ENCODE results near the gene CMTM4.

The CMTM4 gene

GRCh38 chr16:66576296-66576695 is 120.2 kb downstream of the CMTM4 start:
- DNase-seq (ENCODE audit: low spot score), result no peak
- TF ChIP-seq CTCF (IDR thresholded peaks at IDR 0.05; ENCODE audit: poor library complexity, severe bottlenecking), result no peak
- no peaks in the 10 kb centered on the region for H3K9me3 ChIP-seq (ENCODE audit: severe bottlenecking)
- H3K4me1 ChIP-seq (ENCODE audit: insufficient read depth, poor library complexity, severe bottlenecking), result peaks cover 12% of the 10 kb centered on the region
- H3K27me3 ChIP-seq (ENCODE audit: insufficient read depth, poor library complexity, severe bottlenecking), result no peaks in the 10 kb centered on the region
- no peaks in the 10 kb centered on the region for H3K36me3 ChIP-seq (ENCODE audit: low read depth)
- no peak overlapping the region for H3K27ac ChIP-seq (ENCODE audit: poor library complexity, severe bottlenecking)
- no peak overlapping the region for H3K4me3 ChIP-seq (ENCODE audit: severe bottlenecking)
- no peak for ATAC-seq (ENCODE audit: low read depth)

GRCh38 chr16:66575060-66575459 is 121.5 kb downstream of the CMTM4 start:
- Histone ChIP-seq H3K4me3 (ENCODE audit: severe bottlenecking) (no peak overlapping the region), H3K9me3 (ENCODE audit: severe bottlenecking) (no peaks in the 10 kb centered on the region), H3K4me1 (ENCODE audit: insufficient read depth, poor library complexity, severe bottlenecking) (peaks cover 3% of the 10 kb centered on the region), H3K27ac (ENCODE audit: poor library complexity, severe bottlenecking) (no peak overlapping the region), H3K36me3 (ENCODE audit: low read depth) (peaks cover under 1% of the 10 kb centered on the region; the same call in 1 of the 2 replicates), H3K27me3 (ENCODE audit: insufficient read depth, poor library complexity, severe bottlenecking) (no peaks in the 10 kb centered on the region)
- DNase-seq (ENCODE audit: low spot score), result no peak
- ATAC-seq (ENCODE audit: low read depth), result no peak
- TF ChIP-seq CTCF (IDR thresholded peaks at IDR 0.05; ENCODE audit: poor library complexity, severe bottlenecking), result no peak

GRCh38 chr16:66574531-66574930 is 122.0 kb downstream of the CMTM4 start:
- DNase-seq (ENCODE audit: low spot score), result no peak
- no peak for TF ChIP-seq CTCF (IDR thresholded peaks at IDR 0.05; ENCODE audit: poor library complexity, severe bottlenecking)
- H3K27me3 ChIP-seq (ENCODE audit: insufficient read depth, poor library complexity, severe bottlenecking), result no peaks in the 10 kb centered on the region
- H3K4me3 ChIP-seq (ENCODE audit: severe bottlenecking), result no peak overlapping the region
- peaks cover 3% of the 10 kb centered on the region; the same call in 1 of the 2 replicates for H3K36me3 ChIP-seq (ENCODE audit: low read depth)
- ATAC-seq (ENCODE audit: low read depth), result no peak
- no peaks in the 10 kb centered on the region for H3K9me3 ChIP-seq (ENCODE audit: severe bottlenecking)
- no peak overlapping the region for H3K27ac ChIP-seq (ENCODE audit: poor library complexity, severe bottlenecking)
- peaks cover 7% of the 10 kb centered on the region for H3K4me1 ChIP-seq (ENCODE audit: insufficient read depth, poor library complexity, severe bottlenecking)

- Histone ChIP-seq H3K27me3 (ENCODE audit: insufficient read depth, poor library complexity, severe bottlenecking) (no peaks in the 10 kb centered on the region), H3K27ac (ENCODE audit: poor library complexity, severe bottlenecking) (no peak overlapping the region), H3K9me3 (ENCODE audit: severe bottlenecking) (no peaks in the 10 kb centered on the region), H3K36me3 (ENCODE audit: low read depth) (peaks cover 3% of the 10 kb centered on the region; the same call in 1 of the 2 replicates), H3K4me3 (ENCODE audit: severe bottlenecking) (no peak overlapping the region), H3K4me1 (ENCODE audit: insufficient read depth, poor library complexity, severe bottlenecking) (peaks cover 11% of the 10 kb centered on the region)
- DNase-seq (ENCODE audit: low spot score), result no peak
- TF ChIP-seq CTCF (IDR thresholded peaks at IDR 0.05; ENCODE audit: poor library complexity, severe bottlenecking), result no peak
- ATAC-seq (ENCODE audit: low read depth), result no peak
These were observed 122.5 kb downstream of the CMTM4 start for GRCh38 chr16:66574081-66574480.

GRCh38 chr16:66572356-66572755 is 124.2 kb downstream of the CMTM4 start:
- DNase-seq (ENCODE audit: low spot score) (no peak), ATAC-seq (ENCODE audit: low read depth) (no peak)
- Histone ChIP-seq H3K4me1 (ENCODE audit: insufficient read depth, poor library complexity, severe bottlenecking) (peaks cover 15% of the 10 kb centered on the region), H3K36me3 (ENCODE audit: low read depth) (peaks cover 13% of the 10 kb centered on the region), H3K27me3 (ENCODE audit: insufficient read depth, poor library complexity, severe bottlenecking) (no peaks in the 10 kb centered on the region), H3K27ac (ENCODE audit: poor library complexity, severe bottlenecking) (no peak overlapping the region), H3K9me3 (ENCODE audit: severe bottlenecking) (no peaks in the 10 kb centered on the region), H3K4me3 (ENCODE audit: severe bottlenecking) (no peak overlapping the region)
- no peak for TF ChIP-seq CTCF (IDR thresholded peaks at IDR 0.05; ENCODE audit: poor library complexity, severe bottlenecking)

All from RWPE2 (cell line).